ENCODE results near the gene GBX1.

Gene GBX1

GRCh38 chr7:151192002-151192539 is 24.6 kb upstream of the GBX1 start:
- no peak for DNase-seq (ENCODE audit: low read depth)
- TF ChIP-seq MYC (IDR thresholded peaks at IDR 0.05; ENCODE audit: low read depth, low read length) = no peak
- no peak for TF ChIP-seq MAX (IDR thresholded peaks at IDR 0.05; ENCODE audit: low read depth, low read length)
- no peak for TF ChIP-seq CTCF (IDR thresholded peaks at IDR 0.05; ENCODE audit: low read depth, low read length)
- no peak for TF ChIP-seq POLR2A (IDR thresholded peaks at IDR 0.05; ENCODE audit: extremely low read depth, insufficient read length)
- no peak overlapping the region for H3K4me3 ChIP-seq (ENCODE audit: low read depth, low read length)

- TF ChIP-seq POLR2A (IDR thresholded peaks at IDR 0.05; ENCODE audit: extremely low read depth, insufficient read length) = no peak
- DNase-seq (ENCODE audit: low read depth) = no peak
- H3K4me3 ChIP-seq (ENCODE audit: low read depth, low read length) = no peak overlapping the region
Observed at GRCh38 chr7:151191544-151191943, 24.1 kb upstream of the GBX1 start.

GRCh38 chr7:151189038-151189437 is 21.5 kb upstream of the GBX1 start:
- DNase-seq (ENCODE audit: low read depth) = no peak
- TF ChIP-seq MYC (IDR thresholded peaks at IDR 0.05; ENCODE audit: low read depth, low read length) = no peak
- TF ChIP-seq MAX (IDR thresholded peaks at IDR 0.05; ENCODE audit: low read depth, low read length) = no peak
- TF ChIP-seq CTCF (IDR thresholded peaks at IDR 0.05; ENCODE audit: low read depth, low read length) = no peak
- TF ChIP-seq POLR2A (IDR thresholded peaks at IDR 0.05; ENCODE audit: extremely low read depth, insufficient read length) = no peak

GRCh38 chr7:151188252-151188542 is 20.7 kb upstream of the GBX1 start:
- TF ChIP-seq MYC (IDR thresholded peaks at IDR 0.05; ENCODE audit: low read depth, low read length) = no peak
- no peak for TF ChIP-seq CTCF (IDR thresholded peaks at IDR 0.05; ENCODE audit: low read depth, low read length)
- TF ChIP-seq POLR2A (IDR thresholded peaks at IDR 0.05; ENCODE audit: extremely low read depth, insufficient read length) = no peak
- no peak for DNase-seq (ENCODE audit: low read depth)
- H3K4me3 ChIP-seq (ENCODE audit: low read depth, low read length) = no peak overlapping the region

More at GRCh38 chr7:151189038-151189437, 21.5 kb upstream of the GBX1 start:
- H3K4me3 ChIP-seq (ENCODE audit: low read depth, low read length) = no peak overlapping the region

- H3K4me3 ChIP-seq (ENCODE audit: low read depth, low read length) = no peak overlapping the region
- no peak for DNase-seq (ENCODE audit: low read depth)
- TF ChIP-seq CTCF (IDR thresholded peaks at IDR 0.05; ENCODE audit: low read depth, low read length) (no peak), MAX (IDR thresholded peaks at IDR 0.05; ENCODE audit: low read depth, low read length) (no peak), MYC (IDR thresholded peaks at IDR 0.05; ENCODE audit: low read depth, low read length) (no peak), POLR2A (IDR thresholded peaks at IDR 0.05; ENCODE audit: extremely low read depth, insufficient read length) (no peak)
Observed at GRCh38 chr7:151187409-151188251, 20.1 kb upstream of the GBX1 start.

- TF ChIP-seq MAX (IDR thresholded peaks at IDR 0.05; ENCODE audit: low read depth, low read length) (no peak), MYC (IDR thresholded peaks at IDR 0.05; ENCODE audit: low read depth, low read length) (no peak), POLR2A (IDR thresholded peaks at IDR 0.05; ENCODE audit: extremely low read depth, insufficient read length) (no peak)
- no peak for DNase-seq (ENCODE audit: low read depth)
- no peak within 1 kb of the TSS for H3K4me3 ChIP-seq (ENCODE audit: low read depth, low read length)
Observed at GRCh38 chr7:151186640-151187408, 19.3 kb upstream of the GBX1 start, which contains the start of gene ASB10. Gene ASB10 (minus strand): TSS chr7:151187250. CDS start chr7:151187130, 120 bp downstream.
